ENCODE data around the gene KRT8.

Gene KRT8

GRCh38 chr12:52925717-52926595, 21.1 kb upstream of the KRT8 start:
- DNase-seq: no peak

GRCh38 chr12:52924764-52925716, 20.2 kb upstream of the KRT8 start:
- DNase-seq: no peak

- no peak for DNase-seq
Observed at GRCh38 chr12:52921488-52922165, 16.8 kb upstream of the KRT8 start.

GRCh38 chr12:52920937-52921336, 16.1 kb upstream of the KRT8 start:
- no peak for DNase-seq

- DNase-seq: no peak
Observed at GRCh38 chr12:52918784-52919183, 13.9 kb upstream of the KRT8 start.

GRCh38 chr12:52918351-52918750, 13.5 kb upstream of the KRT8 start:
- no peak for DNase-seq

- DNase-seq: no peak
Observed at GRCh38 chr12:52917800-52918199, 12.9 kb upstream of the KRT8 start.

GRCh38 chr12:52916216-52916615, 11.3 kb upstream of the KRT8 start:
- DNase-seq: no peak

- DNase-seq: no peak
Observed at GRCh38 chr12:52915637-52916036, 10.8 kb upstream of the KRT8 start.

- DNase-seq: no peak
Observed at GRCh38 chr12:52914576-52915121, 9.8 kb upstream of the KRT8 start.

- no peak for DNase-seq
Observed at GRCh38 chr12:52913431-52913821, 8.6 kb upstream of the KRT8 start.

GRCh38 chr12:52912711-52913430, 8.0 kb upstream of the KRT8 start:
- DNase-seq: no peak

GRCh38 chr12:52910248-52910883, 5.5 kb upstream of the KRT8 start:
- no peak for DNase-seq

- no peak for DNase-seq
Observed at GRCh38 chr12:52909796-52910195, 4.9 kb upstream of the KRT8 start.

- no peak for DNase-seq
Observed at GRCh38 chr12:52909331-52909730, 4.5 kb upstream of the KRT8 start.

- DNase-seq: no peak
Observed at GRCh38 chr12:52907092-52907810, 2.4 kb upstream of the KRT8 start.

GRCh38 chr12:52906191-52906601, 1.3 kb upstream of the KRT8 start:
- DNase-seq: no peak

- no peak for DNase-seq
Observed at GRCh38 chr12:52903855-52904508, 894 bp downstream of the KRT8 start.

- DNase-seq: peak; percentile 0 to 33
Observed at GRCh38 chr12:52903285-52903854, 1.5 kb downstream of the KRT8 start.

Data from hippocampal formation (tissue), 2 donors.